Smooth muscle cell (in vitro differentiated cells): ENCODE data around the gene ITGA11. TPM values are rescaled to one million over a fixed set of nuclear protein-coding genes. Genes with fewer than 3 reads are reported as not detected.

Experiments
- DNase-seq: peaks from one replicate; lab custom pipeline; 2025; ENCODE audit not compliant: unreplicated experiment; lab: John Stamatoyannopoulos, UW
- H2AFZ ChIP-seq: fragments of 200-600 bp; sonication (generic); 2 replicates; pipeline ENCODE4 v1.6.0; 2016; ENCODE audit warnings: antibody characterized with exemption, low read depth, mild to moderate bottlenecking
- H3F3A ChIP-seq: fragments of 200-600 bp; sonication (generic); 2 replicates; pipeline ENCODE4 v1.6.0; 2017; ENCODE audit warnings: antibody characterized with exemption, low read depth
- H3K27ac ChIP-seq: fragments of 200-600 bp; sonication (generic); 2 replicates; pipeline ENCODE4 v1.5.1; 2016; ENCODE audit warnings: low read depth, mild to moderate bottlenecking
- H3K27me3 ChIP-seq: fragments of 200-600 bp; sonication (generic); 2 replicates; pipeline ENCODE4 v1.6.1; 2016; ENCODE audit warnings: low read depth, mild to moderate bottlenecking
- H3K36me3 ChIP-seq: fragments of 200-600 bp; sonication (generic); 2 replicates; pipeline ENCODE4 v1.5.1; 2016; ENCODE audit warnings: low read depth
- H3K4me1 ChIP-seq: fragments of 200-600 bp; sonication (generic); 2 replicates; pipeline ENCODE4 v1.5.1; 2016; ENCODE audit warnings: low read depth
- H3K4me2 ChIP-seq: fragments of 200-600 bp; sonication (generic); 2 replicates; pipeline ENCODE4 v1.6.0; 2016; ENCODE audit warnings: mild to moderate bottlenecking
- H3K4me3 ChIP-seq: fragments of 200-600 bp; sonication (generic); 2 replicates; pipeline ENCODE4 v1.5.1; 2016; ENCODE audit warnings: mild to moderate bottlenecking
- H3K79me2 ChIP-seq: fragments of 200-600 bp; sonication (generic); 2 replicates; pipeline ENCODE4 v1.6.0; 2016; ENCODE audit warnings: low read depth, mild to moderate bottlenecking
- H3K9ac ChIP-seq: fragments of 200-600 bp; sonication (generic); 2 replicates; pipeline ENCODE4 v1.6.0; 2016; ENCODE audit warnings: low read depth
- H3K9me3 ChIP-seq: fragments of 200-600 bp; sonication (generic); replicated peaks from 2 replicates; pipeline ENCODE4 v1.5.1; 2016; ENCODE audit warnings: low read depth
- H4K20me1 ChIP-seq: fragments of 200-600 bp; sonication (generic); 2 replicates; pipeline ENCODE4 v1.6.0; 2016; ENCODE audit warnings: low read depth
- CTCF ChIP-seq: fragments of 200-600 bp; sonication (generic); IDR thresholded peaks from 2 replicates; pipeline ENCODE4 v1.5.1; 2017; ENCODE audit warnings: borderline replicate concordance, mild to moderate bottlenecking, antibody characterized with exemption; ENCODE audit not compliant: insufficient read depth, poor library complexity, severe bottlenecking
- WGBS: methylation state at CpG from one replicate; pipeline ENCODE4 v1.1.7; 2016; ENCODE audit warnings: low lambda C conversion rate; 5-methylcytosine and 5-hydroxymethylcytosine counted together
- polyA plus RNA-seq: library from polyadenylated mRNA; unstranded; fragments of >200 nt; fragmentation: Nextera tagmentation; extraction: Ambion mirVana; gene quantifications from 2 replicates; pipeline ENCODE4 v1.2.1, GENCODE V29; 2016
- total RNA-seq: library from RNA; depleted of rRNA; stranded (reverse); fragments of >200 nt; gene quantifications from 2 replicates; pipeline ENCODE4 v1.2.3, GENCODE V29; 2014

Gene ITGA11
- total and polyA plus RNA-seq, 2 experiments from 2014 or later, result 87.8 to 133 TPM

GRCh38 chr15:68377766-68378165 is 54.2 kb downstream of the ITGA11 start:
- no peak for DNase-seq
- Histone ChIP-seq H3K79me2 (peaks cover 8% of the 10 kb centered on the region), H3K4me1 (peaks cover 8% of the 10 kb centered on the region), H3K4me3 (no peak overlapping the region), H3K4me2 (no peak overlapping the region), H3F3A (peaks cover 1% of the 10 kb centered on the region), H3K27me3 (no peaks in the 10 kb centered on the region), H3K27ac (no peak overlapping the region), H3K9ac (no peak overlapping the region), H2AFZ (no peak overlapping the region), H3K9me3 (no peaks in the 10 kb centered on the region), H4K20me1 (peaks cover 71% of the 10 kb centered on the region), H3K36me3 (no peaks in the 10 kb centered on the region)
- WGBS, result 86% methylated on average over 3 of the region's 3 CpGs
- TF ChIP-seq CTCF, result no peak

GRCh38 chr15:68376447-68377060 is 55.4 kb downstream of the ITGA11 start:
- H3K36me3 ChIP-seq, result no peaks in the 10 kb centered on the region
- no peak for TF ChIP-seq CTCF
- no peak for DNase-seq

DNA sequence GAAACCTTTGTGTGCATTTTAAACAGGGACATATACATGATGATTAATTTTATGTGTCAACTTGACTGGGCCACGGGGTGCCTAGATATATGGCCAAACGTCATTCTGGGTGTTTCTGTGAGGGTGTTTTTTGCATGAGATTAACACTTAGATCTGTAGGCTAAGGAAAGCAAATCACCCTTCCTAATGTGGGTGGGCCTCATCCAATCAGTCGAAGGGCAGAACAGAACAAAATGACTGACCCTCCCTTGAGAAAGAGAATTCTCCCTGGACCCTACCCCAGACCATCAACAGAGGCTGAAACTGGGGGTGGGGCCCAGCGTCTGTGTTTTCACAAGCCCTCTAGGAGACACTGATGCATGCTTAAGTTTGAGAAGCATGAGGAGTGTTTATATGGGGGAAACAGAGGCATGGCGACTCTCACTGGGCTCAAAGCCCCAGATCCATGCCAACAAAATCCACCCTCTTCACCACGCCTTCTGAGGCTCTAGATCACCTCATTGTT is 56.2 kb downstream of the ITGA11 start:
- Histone ChIP-seq H3F3A (no peaks in the 10 kb centered on the region), H3K4me1 (peaks cover 12% of the 10 kb centered on the region), H3K9ac (no peak overlapping the region), H3K4me3 (no peak overlapping the region), H4K20me1 (peaks cover 79% of the 10 kb centered on the region), H3K27ac (no peak overlapping the region), H3K79me2 (peaks cover 8% of the 10 kb centered on the region), H2AFZ (no peak overlapping the region), H3K4me2 (no peak overlapping the region), H3K9me3 (no peaks in the 10 kb centered on the region), H3K27me3 (no peaks in the 10 kb centered on the region), H3K36me3 (no peaks in the 10 kb centered on the region)
- 90% methylated on average over 6 of the region's 6 CpGs for WGBS
- TF ChIP-seq CTCF, result no peak
- DNase-seq, result no peak

More at GRCh38 chr15:68376447-68377060, 55.4 kb downstream of the ITGA11 start:
- Histone ChIP-seq H3K4me1 (peaks cover 12% of the 10 kb centered on the region), H3K79me2 (peaks cover 8% of the 10 kb centered on the region), H3K27ac (no peak overlapping the region), H3K9me3 (no peaks in the 10 kb centered on the region), H4K20me1 (peaks cover 83% of the 10 kb centered on the region), H3K27me3 (no peaks in the 10 kb centered on the region), H3F3A (no peaks in the 10 kb centered on the region), H2AFZ (no peak overlapping the region), H3K4me3 (no peak overlapping the region), H3K4me2 (no peak overlapping the region), H3K9ac (no peak overlapping the region)

GRCh38 chr15:68375191-68375631 is 56.8 kb downstream of the ITGA11 start:
- no peak for TF ChIP-seq CTCF
- Histone ChIP-seq H3K4me2 (no peak overlapping the region), H3K36me3 (no peaks in the 10 kb centered on the region), H3F3A (no peaks in the 10 kb centered on the region), H3K79me2 (peaks cover 8% of the 10 kb centered on the region), H3K27ac (no peak overlapping the region), H3K9me3 (no peaks in the 10 kb centered on the region), H4K20me1 (peaks cover 74% of the 10 kb centered on the region), H2AFZ (no peak overlapping the region), H3K4me3 (no peak overlapping the region), H3K27me3 (no peaks in the 10 kb centered on the region), H3K4me1 (peaks cover 12% of the 10 kb centered on the region), H3K9ac (no peak overlapping the region)
- WGBS, result 90% methylated on average over 5 of the region's 5 CpGs
- DNase-seq, result no peak
